ENCODE results near the gene CDHR2. TPM values are rescaled to one million over a fixed set of nuclear protein-coding genes. Genes with fewer than 3 reads are reported as not detected.

Gene CDHR2
- total and polyA plus RNA-seq, 2 experiments from 2014 or later = not detected

GRCh38 chr5:176521699-176522263 is 27.4 kb upstream of the CDHR2 start:
- H3K79me2 ChIP-seq (ENCODE audit: insufficient read depth) = no peaks in the 10 kb centered on the region
- no peak overlapping the region for H3K27ac ChIP-seq
- TF ChIP-seq EZH2 (IDR thresholded peaks at IDR 0.05; ENCODE audit: insufficient read depth, poor library complexity, severe bottlenecking) (no peak), EZH2phosphoT487 (IDR thresholded peaks at IDR 0.05; ENCODE audit: insufficient read depth, low read depth) (no peak)
- H3K36me3 ChIP-seq (ENCODE audit: low read depth) = no peaks in the 10 kb centered on the region
- no peak for DNase-seq
- H4K20me1 ChIP-seq (ENCODE audit: insufficient read depth) = no peaks in the 10 kb centered on the region
- in situ Hi-C loops (cut with MboI) = no loop called here
- H3K27me3 ChIP-seq (replicated peaks; ENCODE audit: insufficient read depth) = no peaks in the 10 kb centered on the region
- H3K4me2 ChIP-seq (ENCODE audit: unreplicated experiment) = no peak overlapping the region
- H2AFZ ChIP-seq = no peak overlapping the region
- no peaks in the 10 kb centered on the region for H3K9me3 ChIP-seq (ENCODE audit: low read depth)
- H3K4me3 ChIP-seq = no peak overlapping the region
- H3F3A ChIP-seq (ENCODE audit: insufficient read depth) = no peaks in the 10 kb centered on the region; the same call in 1 of the 2 replicates
- WGBS, 2 experiments (ENCODE audit: low coverage in 1 of 2, low lambda C conversion rate in 2 of 2, missing lambda C conversion rate in 2 of 2) = 67 to 70% methylated on average over 10 of the region's 10 CpGs
- H3K9me2 ChIP-seq (ENCODE audit: insufficient read depth) = no peaks in the 10 kb centered on the region
- no peaks in the 10 kb centered on the region for H3K4me1 ChIP-seq (ENCODE audit: insufficient read depth)
- H3K9ac ChIP-seq = no peak overlapping the region

- H3K36me3 ChIP-seq (ENCODE audit: low read depth) = no peaks in the 10 kb centered on the region
- no peak overlapping the region for H3K27ac ChIP-seq
- 87 to 96% methylated on average over 6 of the region's 6 CpGs for WGBS, 2 experiments (ENCODE audit: low coverage in 1 of 2, low lambda C conversion rate in 2 of 2, missing lambda C conversion rate in 2 of 2)
- no peak overlapping the region for H3K9ac ChIP-seq
- no peaks in the 10 kb centered on the region for H3K9me3 ChIP-seq (ENCODE audit: low read depth)
- H3K4me3 ChIP-seq = no peak overlapping the region
- H3K27me3 ChIP-seq (replicated peaks; ENCODE audit: insufficient read depth) = no peaks in the 10 kb centered on the region
- no peaks in the 10 kb centered on the region for H3K4me1 ChIP-seq (ENCODE audit: insufficient read depth)
- H4K20me1 ChIP-seq (ENCODE audit: insufficient read depth) = no peaks in the 10 kb centered on the region
- no peaks in the 10 kb centered on the region for H3K79me2 ChIP-seq (ENCODE audit: insufficient read depth)
- no peak for TF ChIP-seq EZH2 (IDR thresholded peaks at IDR 0.05; ENCODE audit: insufficient read depth, poor library complexity, severe bottlenecking)
- no peaks in the 10 kb centered on the region for H3K9me2 ChIP-seq (ENCODE audit: insufficient read depth)
- no peak for DNase-seq
- H3F3A ChIP-seq (ENCODE audit: insufficient read depth) = no peaks in the 10 kb centered on the region; the same call in 1 of the 2 replicates
- H2AFZ ChIP-seq = no peak overlapping the region
- in situ Hi-C loops (cut with MboI) = no loop called here
- no peak overlapping the region for H3K4me2 ChIP-seq (ENCODE audit: unreplicated experiment)
These were observed 25.0 kb upstream of the CDHR2 start for GRCh38 chr5:176524138-176524537.

DNA sequence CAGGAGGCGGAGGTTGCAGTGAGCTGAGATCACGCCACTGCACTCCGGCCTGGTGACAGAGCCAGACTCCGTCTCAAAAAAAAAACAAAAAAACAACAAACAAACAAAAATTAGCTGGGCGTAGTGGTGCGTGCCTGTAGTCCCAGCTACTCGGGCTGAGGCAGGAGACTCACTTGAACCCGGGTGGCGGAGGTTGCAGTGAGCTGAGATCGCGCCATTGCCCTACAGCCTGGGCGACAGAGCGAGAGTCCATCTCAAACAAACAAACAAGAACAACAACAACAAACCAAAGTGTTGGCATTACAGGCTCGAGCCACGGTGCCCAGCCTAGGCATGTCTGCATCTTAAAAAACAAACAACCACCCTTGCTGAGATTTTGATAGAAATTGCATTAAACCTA is 24.2 kb upstream of the CDHR2 start:
- no peaks in the 10 kb centered on the region for H3K36me3 ChIP-seq (ENCODE audit: low read depth)
- H3K4me1 ChIP-seq (ENCODE audit: insufficient read depth) = no peaks in the 10 kb centered on the region
- H3K9me3 ChIP-seq (ENCODE audit: low read depth) = no peaks in the 10 kb centered on the region
- 84 to 86% methylated on average over 15 of the region's 15 CpGs for WGBS, 2 experiments (ENCODE audit: low coverage in 1 of 2, low lambda C conversion rate in 2 of 2, missing lambda C conversion rate in 2 of 2)
- H2AFZ ChIP-seq = no peak overlapping the region
- no peak for DNase-seq
- no peak for TF ChIP-seq EZH2phosphoT487 (IDR thresholded peaks at IDR 0.05; ENCODE audit: insufficient read depth, low read depth)
- no peak for TF ChIP-seq EZH2 (IDR thresholded peaks at IDR 0.05; ENCODE audit: insufficient read depth, poor library complexity, severe bottlenecking)
- no peak overlapping the region for H3K9ac ChIP-seq
- no peaks in the 10 kb centered on the region; the same call in 1 of the 2 replicates for H3F3A ChIP-seq (ENCODE audit: insufficient read depth)
- no peaks in the 10 kb centered on the region for H4K20me1 ChIP-seq (ENCODE audit: insufficient read depth)
- no peak overlapping the region for H3K27ac ChIP-seq
- no peaks in the 10 kb centered on the region for H3K79me2 ChIP-seq (ENCODE audit: insufficient read depth)
- H3K9me2 ChIP-seq (ENCODE audit: insufficient read depth) = no peaks in the 10 kb centered on the region
- no peaks in the 10 kb centered on the region for H3K27me3 ChIP-seq (replicated peaks; ENCODE audit: insufficient read depth)
- no peak overlapping the region for H3K4me2 ChIP-seq (ENCODE audit: unreplicated experiment)
- H3K4me3 ChIP-seq = no peak overlapping the region
- in situ Hi-C loops (cut with MboI) = no loop called here

DNA sequence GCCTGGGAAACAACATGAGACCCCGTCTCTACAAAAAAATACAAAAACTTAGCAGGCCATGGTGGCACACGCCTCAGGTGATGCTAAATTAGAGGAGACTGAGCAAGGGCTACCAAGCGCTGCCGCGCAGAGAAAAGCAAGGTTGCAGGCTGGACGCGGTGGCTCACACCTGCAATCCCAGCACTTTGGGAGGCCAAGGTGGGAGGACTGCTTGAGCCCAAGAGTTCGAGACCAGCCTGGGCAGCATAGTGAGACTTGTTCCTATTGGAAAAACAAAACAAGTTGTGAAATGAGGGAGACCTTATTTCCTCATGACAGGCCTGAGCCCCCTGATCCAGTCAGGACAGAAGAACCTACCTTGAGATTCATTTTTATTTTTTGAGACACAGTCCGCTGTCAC is 23.5 kb upstream of the CDHR2 start:
- H3K4me3 ChIP-seq = no peak overlapping the region
- H3K36me3 ChIP-seq (ENCODE audit: low read depth) = no peaks in the 10 kb centered on the region
- no peaks in the 10 kb centered on the region for H3K27me3 ChIP-seq (replicated peaks; ENCODE audit: insufficient read depth)
- 97 to 98% methylated on average over 9 of the region's 9 CpGs for WGBS, 2 experiments (ENCODE audit: low coverage in 1 of 2, low lambda C conversion rate in 2 of 2, missing lambda C conversion rate in 2 of 2)
- no peaks in the 10 kb centered on the region for H3K4me1 ChIP-seq (ENCODE audit: insufficient read depth)
- DNase-seq = no peak
- no peaks in the 10 kb centered on the region; the same call in 1 of the 2 replicates for H3F3A ChIP-seq (ENCODE audit: insufficient read depth)
- TF ChIP-seq EZH2 (IDR thresholded peaks at IDR 0.05; ENCODE audit: insufficient read depth, poor library complexity, severe bottlenecking) (no peak), EZH2phosphoT487 (IDR thresholded peaks at IDR 0.05; ENCODE audit: insufficient read depth, low read depth) (no peak)
- H3K9me3 ChIP-seq (ENCODE audit: low read depth) = no peaks in the 10 kb centered on the region
- H3K79me2 ChIP-seq (ENCODE audit: insufficient read depth) = no peaks in the 10 kb centered on the region
- no peaks in the 10 kb centered on the region for H4K20me1 ChIP-seq (ENCODE audit: insufficient read depth)
- no peak overlapping the region for H2AFZ ChIP-seq
- H3K4me2 ChIP-seq (ENCODE audit: unreplicated experiment) = no peak overlapping the region
- in situ Hi-C loops (cut with MboI) = no loop called here
- no peak overlapping the region for H3K27ac ChIP-seq
- no peaks in the 10 kb centered on the region for H3K9me2 ChIP-seq (ENCODE audit: insufficient read depth)
- H3K9ac ChIP-seq = no peak overlapping the region

- Histone ChIP-seq H3K36me3 (ENCODE audit: low read depth) (no peaks in the 10 kb centered on the region), H3K4me3 (no peak overlapping the region), H4K20me1 (ENCODE audit: insufficient read depth) (no peaks in the 10 kb centered on the region), H3K27ac (no peak overlapping the region), H3K27me3 (replicated peaks; ENCODE audit: insufficient read depth) (no peaks in the 10 kb centered on the region), H2AFZ (no peak overlapping the region), H3K9ac (no peak overlapping the region), H3K9me2 (ENCODE audit: insufficient read depth) (no peaks in the 10 kb centered on the region), H3K4me2 (ENCODE audit: unreplicated experiment) (no peak overlapping the region), H3F3A (ENCODE audit: insufficient read depth) (no peaks in the 10 kb centered on the region; the same call in 1 of the 2 replicates), H3K4me1 (ENCODE audit: insufficient read depth) (no peaks in the 10 kb centered on the region), H3K9me3 (ENCODE audit: low read depth) (no peaks in the 10 kb centered on the region), H3K79me2 (ENCODE audit: insufficient read depth) (no peaks in the 10 kb centered on the region)
- in situ Hi-C loops (cut with MboI) = no loop called here
- DNase-seq = no peak
- 93 to 97% methylated on average over 9 of the region's 9 CpGs for WGBS, 2 experiments (ENCODE audit: low coverage in 1 of 2, low lambda C conversion rate in 2 of 2, missing lambda C conversion rate in 2 of 2)
- TF ChIP-seq EZH2phosphoT487 (IDR thresholded peaks at IDR 0.05; ENCODE audit: insufficient read depth, low read depth) (no peak), EZH2 (IDR thresholded peaks at IDR 0.05; ENCODE audit: insufficient read depth, poor library complexity, severe bottlenecking) (no peak)
These were observed 22.7 kb upstream of the CDHR2 start for GRCh38 chr5:176526462-176526861.
